Activated CD8-positive, alpha-beta T cell treated with anti-CD3 and anti-CD28 coated beads for 36 hours (primary cell): ENCODE results near the gene FMNL3. TPM values are rescaled to one million over a fixed set of nuclear protein-coding genes. Genes with fewer than 3 reads are reported as not detected.

Experiments used
- ATAC-seq: fragments of 200-7000 bp; cut with Tn5 transposase; one replicate; pipeline ENCODE4 v1.10.0; 2021; ENCODE audit warnings: mild to moderate bottlenecking, moderate library complexity
- CTCF ChIA-PET: fragments of 350-600 bp; sonication (Branson Sonifier 250); formaldehyde crosslinking; loops from one replicate; lab custom pipeline; 2021; ENCODE audit warnings: antibody characterized with exemption; lab: Charles Lee
- POLR2A ChIA-PET: fragments of 350-600 bp; sonication (Branson Sonifier 250); formaldehyde crosslinking; loops from one replicate; lab custom pipeline; 2021; ENCODE audit warnings: antibody characterized with exemption; lab: Charles Lee
- DNase-seq: peaks from one replicate; pipeline ENCODE4 v3.0.0-alpha.2; 2020
- H3K27ac Mint-ChIP-seq: one replicate; pipeline ENCODE4 v1.8.0; 2021; ENCODE audit warnings: mild to moderate bottlenecking, mixed read lengths
- H3K27me3 Mint-ChIP-seq: one replicate; pipeline ENCODE4 v1.8.0; 2021; ENCODE audit warnings: mixed read lengths
- H3K36me3 Mint-ChIP-seq: one replicate; pipeline ENCODE4 v1.8.0; 2021; ENCODE audit warnings: low read depth, mixed read lengths
- H3K4me1 Mint-ChIP-seq: one replicate; pipeline ENCODE4 v1.8.0; 2021; ENCODE audit warnings: low read depth, mixed read lengths
- H3K4me3 Mint-ChIP-seq: one replicate; pipeline ENCODE4 v1.8.0; 2021; ENCODE audit warnings: mild to moderate bottlenecking, moderate library complexity, mixed read lengths
- H3K9me3 Mint-ChIP-seq: one replicate; pipeline ENCODE4 v1.8.0; 2021; ENCODE audit warnings: mixed read lengths
- intact Hi-C: fragments of 100-400 bp; cut with micrococcal nuclease; formaldehyde crosslinking; loops from one replicate; pipeline ENCODE4 v1.10.0; 2022
- total RNA-seq, 2 experiments: library from RNA; stranded (reverse); gene quantifications; one replicate each; pipeline ENCODE4 v1.2.3, GENCODE V29; 2021
- TF ChIP-seq, protein P1 (sequence below): fragments of 200-600 bp; IDR thresholded peaks from one replicate; pipeline ENCODE4 v1.8.0; 2022; ENCODE audit warnings: antibody characterized with exemption, mild to moderate bottlenecking

The FMNL3 gene, protein sequence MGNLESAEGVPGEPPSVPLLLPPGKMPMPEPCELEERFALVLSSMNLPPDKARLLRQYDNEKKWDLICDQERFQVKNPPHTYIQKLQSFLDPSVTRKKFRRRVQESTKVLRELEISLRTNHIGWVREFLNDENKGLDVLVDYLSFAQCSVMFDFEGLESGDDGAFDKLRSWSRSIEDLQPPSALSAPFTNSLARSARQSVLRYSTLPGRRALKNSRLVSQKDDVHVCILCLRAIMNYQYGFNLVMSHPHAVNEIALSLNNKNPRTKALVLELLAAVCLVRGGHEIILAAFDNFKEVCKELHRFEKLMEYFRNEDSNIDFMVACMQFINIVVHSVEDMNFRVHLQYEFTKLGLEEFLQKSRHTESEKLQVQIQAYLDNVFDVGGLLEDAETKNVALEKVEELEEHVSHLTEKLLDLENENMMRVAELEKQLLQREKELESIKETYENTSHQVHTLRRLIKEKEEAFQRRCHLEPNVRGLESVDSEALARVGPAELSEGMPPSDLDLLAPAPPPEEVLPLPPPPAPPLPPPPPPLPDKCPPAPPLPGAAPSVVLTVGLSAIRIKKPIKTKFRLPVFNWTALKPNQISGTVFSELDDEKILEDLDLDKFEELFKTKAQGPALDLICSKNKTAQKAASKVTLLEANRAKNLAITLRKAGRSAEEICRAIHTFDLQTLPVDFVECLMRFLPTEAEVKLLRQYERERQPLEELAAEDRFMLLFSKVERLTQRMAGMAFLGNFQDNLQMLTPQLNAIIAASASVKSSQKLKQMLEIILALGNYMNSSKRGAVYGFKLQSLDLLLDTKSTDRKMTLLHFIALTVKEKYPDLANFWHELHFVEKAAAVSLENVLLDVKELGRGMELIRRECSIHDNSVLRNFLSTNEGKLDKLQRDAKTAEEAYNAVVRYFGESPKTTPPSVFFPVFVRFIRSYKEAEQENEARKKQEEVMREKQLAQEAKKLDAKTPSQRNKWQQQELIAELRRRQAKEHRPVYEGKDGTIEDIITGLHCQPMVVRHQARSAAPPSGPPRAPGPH
- total RNA-seq = 10 to 100 TPM; 22.8 to 23.5 TPM

DNA sequence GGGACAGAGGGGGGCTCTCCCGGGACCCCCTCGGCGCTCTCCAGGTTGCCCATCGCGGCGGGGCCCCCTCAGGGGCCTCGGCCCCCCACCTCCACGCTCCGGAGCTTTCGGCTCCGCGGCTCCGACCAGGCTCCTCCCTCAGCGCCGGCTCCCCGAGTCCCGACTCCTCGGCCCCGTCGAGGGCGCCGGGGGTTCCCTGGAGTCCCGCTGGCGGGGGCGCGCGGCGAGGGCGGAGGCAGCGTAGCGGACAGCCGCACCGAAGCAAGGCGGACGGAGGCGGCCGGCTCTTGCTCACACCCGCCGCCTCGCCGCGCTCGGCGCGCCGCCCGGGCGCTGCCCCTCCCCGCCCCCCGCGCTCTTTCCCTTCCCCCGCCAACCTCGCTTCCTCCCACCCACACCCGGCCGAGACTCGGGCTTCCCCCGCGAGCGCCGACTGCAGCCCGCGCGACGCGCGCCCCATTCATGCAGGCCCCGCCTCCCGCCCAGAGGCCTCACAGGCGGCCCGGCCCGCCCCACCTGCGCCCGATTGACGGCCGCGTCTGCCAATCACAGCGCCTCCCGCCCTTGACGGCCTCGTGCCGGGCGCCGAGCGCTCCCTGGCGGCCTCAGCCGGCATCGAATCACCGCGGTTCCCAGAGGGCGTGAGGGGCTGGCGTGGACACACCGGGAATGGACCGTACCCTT, at the start of gene FMNL3:
Gene FMNL3, minus strand, starts transcription at position 278 of the 684 bp plus-strand sequence. Its CDS starts 225 bp downstream, at position 53.
- Mint-ChIP-seq H3K4me3 (peak within 1 kb of the TSS; percentile 86), H3K27ac (peak within 1 kb of the TSS; percentile 86), H3K27me3 (peaks cover 12% of the 10 kb centered on the region), H3K9me3 (no peaks in the 10 kb centered on the region), H3K36me3 (peaks cover 4% of the 10 kb centered on the region), H3K4me1 (peaks cover 43% of the 10 kb centered on the region)
- ChIA-PET CTCF (interaction anchor here (0.8 to 19.2 kb wide), 16 partner anchors 9 to 115 kb away, joined by 3 to 556 read pairs (median 5); partner anchors contain the start of genes PRPF40B and TMBIM6), POLR2A (interaction anchor here (0.6 to 2.2 kb wide), 13 partner anchors 9 to 83 kb away, joined by 3 to 9 read pairs (median 3); partner anchors contain the start of gene TMBIM6)
- ATAC-seq (peak; percentile 91), DNase-seq (peak; percentile 98)
- TF ChIP-seq, protein P1, sequence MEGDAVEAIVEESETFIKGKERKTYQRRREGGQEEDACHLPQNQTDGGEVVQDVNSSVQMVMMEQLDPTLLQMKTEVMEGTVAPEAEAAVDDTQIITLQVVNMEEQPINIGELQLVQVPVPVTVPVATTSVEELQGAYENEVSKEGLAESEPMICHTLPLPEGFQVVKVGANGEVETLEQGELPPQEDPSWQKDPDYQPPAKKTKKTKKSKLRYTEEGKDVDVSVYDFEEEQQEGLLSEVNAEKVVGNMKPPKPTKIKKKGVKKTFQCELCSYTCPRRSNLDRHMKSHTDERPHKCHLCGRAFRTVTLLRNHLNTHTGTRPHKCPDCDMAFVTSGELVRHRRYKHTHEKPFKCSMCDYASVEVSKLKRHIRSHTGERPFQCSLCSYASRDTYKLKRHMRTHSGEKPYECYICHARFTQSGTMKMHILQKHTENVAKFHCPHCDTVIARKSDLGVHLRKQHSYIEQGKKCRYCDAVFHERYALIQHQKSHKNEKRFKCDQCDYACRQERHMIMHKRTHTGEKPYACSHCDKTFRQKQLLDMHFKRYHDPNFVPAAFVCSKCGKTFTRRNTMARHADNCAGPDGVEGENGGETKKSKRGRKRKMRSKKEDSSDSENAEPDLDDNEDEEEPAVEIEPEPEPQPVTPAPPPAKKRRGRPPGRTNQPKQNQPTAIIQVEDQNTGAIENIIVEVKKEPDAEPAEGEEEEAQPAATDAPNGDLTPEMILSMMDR = peak; percentile 97
- intact Hi-C loops = loop anchor here (2.0 kb wide), 1 partner anchor 62 kb away; no protein-coding TSS in a partner anchor

DNA sequence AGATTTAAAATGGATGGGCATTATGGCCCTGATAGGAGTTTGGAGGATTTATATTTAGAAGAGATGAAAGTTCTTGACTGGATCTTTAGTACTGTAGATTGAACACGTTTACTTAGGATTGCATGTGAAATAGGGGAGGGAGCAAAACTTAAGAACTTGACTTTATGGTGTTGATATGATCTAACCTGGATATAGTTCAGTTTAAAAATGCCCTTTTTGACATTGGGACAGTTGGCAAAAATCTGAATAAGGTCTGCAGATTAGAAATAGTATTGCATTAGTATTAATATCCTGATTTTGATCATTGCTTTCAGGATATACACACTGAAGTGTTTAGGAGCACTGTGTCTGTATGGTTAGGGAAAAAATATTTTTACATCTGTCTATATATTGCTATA, 43.8 kb upstream of the FMNL3 start:
- CTCF ChIA-PET = interaction anchor here (4.4 to 8.5 kb wide), 2 partner anchors 10 kb away, joined by 21 to 104 read pairs; partner anchors contain the start of gene TMBIM6
- TF ChIP-seq, protein P1 = no peak
- ATAC-seq (no peak), DNase-seq (no peak)
- POLR2A ChIA-PET = interaction anchor here (2.2 to 5.4 kb wide), 3 partner anchors 9 to 10 kb away, joined by 15 to 74 read pairs (median 32); partner anchors contain the start of gene TMBIM6
- H3K4me3 Mint-ChIP-seq = peak overlapping the region; percentile 77
- intact Hi-C loops = loop anchor here (1.0 kb wide), 1 partner anchor 10 kb away; the partner anchor contains the start of gene TMBIM6
- peaks cover 74% of the 10 kb centered on the region for H3K36me3 Mint-ChIP-seq
- H3K27me3 Mint-ChIP-seq = no peaks in the 10 kb centered on the region
- no peaks in the 10 kb centered on the region for H3K9me3 Mint-ChIP-seq
- peak overlapping the region; percentile 96 for H3K27ac Mint-ChIP-seq
- peaks cover 84% of the 10 kb centered on the region for H3K4me1 Mint-ChIP-seq

DNA sequence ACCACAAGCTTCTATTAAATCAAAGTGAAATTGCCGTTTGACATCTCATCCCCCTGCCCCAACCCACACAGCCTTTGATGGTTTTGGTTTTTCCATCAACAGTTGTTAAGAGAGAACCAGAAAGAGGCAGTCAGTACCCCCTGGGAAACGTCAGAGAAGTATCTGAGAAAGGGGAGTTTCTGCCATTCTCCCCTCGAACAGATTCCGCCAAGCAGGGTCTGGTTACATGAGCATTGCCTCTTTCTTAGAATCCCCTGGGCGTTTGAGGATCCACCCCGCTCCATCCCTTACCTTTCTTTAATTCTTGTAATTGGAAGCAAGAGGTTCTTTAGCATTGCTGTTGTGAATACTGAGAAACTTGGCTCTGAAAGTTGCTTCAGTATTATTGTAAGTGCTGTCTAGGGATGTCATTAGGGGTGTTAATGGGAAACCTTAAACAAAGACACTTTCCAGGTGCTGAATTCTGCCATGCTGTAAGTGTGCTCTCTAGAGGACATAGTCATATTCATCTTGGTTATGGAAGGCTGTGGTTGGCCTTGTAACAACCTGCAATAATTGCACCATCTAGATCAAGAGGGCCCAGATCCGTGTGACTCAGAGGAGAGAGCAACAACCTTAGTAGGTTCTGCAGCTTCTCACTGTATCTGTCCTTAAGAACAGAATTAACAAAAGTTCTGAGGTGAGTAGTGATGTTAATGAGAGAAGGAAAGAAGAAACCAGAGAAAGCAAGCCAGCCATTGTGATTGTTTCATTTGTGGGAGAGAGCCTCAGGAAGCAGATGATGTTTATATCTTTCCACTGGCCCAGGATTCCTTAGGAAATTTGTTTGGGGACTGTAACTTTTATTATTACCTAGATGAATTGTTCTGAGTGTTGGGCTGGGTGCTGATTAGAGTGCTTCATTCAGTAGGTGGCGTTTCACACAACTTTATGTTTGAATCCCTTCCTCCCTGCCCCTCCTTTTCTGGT, 43.1 kb upstream of the FMNL3 start:
- POLR2A ChIA-PET = interaction anchor here (0.7 to 5.4 kb wide), 11 partner anchors 9 to 620 kb away, joined by 3 to 74 read pairs (median 3); partner anchors contain the start of gene TMBIM6
- no peaks in the 10 kb centered on the region for H3K9me3 Mint-ChIP-seq
- TF ChIP-seq, protein P1 = no peak
- no peaks in the 10 kb centered on the region for H3K27me3 Mint-ChIP-seq
- DNase-seq (peak; percentile 85), ATAC-seq (peak; percentile 84)
- peaks cover 84% of the 10 kb centered on the region for H3K4me1 Mint-ChIP-seq
- H3K36me3 Mint-ChIP-seq = peaks cover 70% of the 10 kb centered on the region
- peak overlapping the region; percentile 96 for H3K27ac Mint-ChIP-seq
- H3K4me3 Mint-ChIP-seq = peak overlapping the region; percentile 77
- CTCF ChIA-PET = interaction anchor here (0.9 to 8.5 kb wide), 6 partner anchors 9 to 106 kb away, joined by 3 to 104 read pairs (median 8); partner anchors contain the start of gene TMBIM6
- intact Hi-C loops = loop anchor here (1.0 kb wide), 1 partner anchor 9 kb away; the partner anchor contains the start of gene TMBIM6
